WTC11 (cell line): Measurements from ENCODE around the gene MAU2. TPM values are rescaled to one million over a fixed set of nuclear protein-coding genes. Genes with fewer than 3 reads are reported as not detected.

Experiments
- ATAC-seq: fragments of 200-7000 bp; cut with Tn5 transposase; 2 replicates; pipeline ENCODE4 v1.10.0; 2021; ENCODE audit warnings: mild to moderate bottlenecking, moderate library complexity
- CTCF ChIA-PET: fragments of 300-600 bp; sonication (Branson Sonifier 250); formaldehyde crosslinking; loops from one replicate; lab custom pipeline; 2021; ENCODE audit warnings: antibody characterized with exemption; lab: Charles Lee
- POLR2A ChIA-PET: fragments of 350-600 bp; sonication (Branson Sonifier 250); formaldehyde crosslinking; loops from one replicate; lab custom pipeline; 2021; ENCODE audit warnings: antibody characterized with exemption; lab: Charles Lee
- DNase-seq: peaks from one replicate; pipeline ENCODE4 v3.0.0; 2021; ENCODE audit warnings: low spot score
- H3K27ac Mint-ChIP-seq: 2 replicates; pipeline ENCODE4 v1.8.0; 2021; ENCODE audit warnings: mixed read lengths
- H3K27me3 Mint-ChIP-seq: 2 replicates; pipeline ENCODE4 v1.8.0; 2021; ENCODE audit warnings: low read depth, mild to moderate bottlenecking, moderate library complexity, mixed read lengths
- H3K36me3 Mint-ChIP-seq: 2 replicates; pipeline ENCODE4 v1.8.0; 2021; ENCODE audit warnings: mixed read lengths
- H3K4me1 Mint-ChIP-seq: 2 replicates; pipeline ENCODE4 v1.8.0; 2022; ENCODE audit warnings: mixed read lengths
- H3K4me3 Mint-ChIP-seq: 2 replicates; pipeline ENCODE4 v1.8.0; 2021; ENCODE audit warnings: mild to moderate bottlenecking, moderate library complexity, mixed read lengths
- H3K9me3 Mint-ChIP-seq: 2 replicates; pipeline ENCODE4 v1.8.0; 2021; ENCODE audit warnings: mixed read lengths
- AFF4 ChIP-seq: sonication (generic); formaldehyde crosslinking; IDR thresholded peaks from 2 replicates; pipeline ENCODE4 v1.8.1; 2023; ENCODE audit warnings: mild to moderate bottlenecking, missing genetic modification reagents, borderline replicate concordance
- E2F4 ChIP-seq: sonication (generic); formaldehyde crosslinking; IDR thresholded peaks from 2 replicates; pipeline ENCODE4 v1.8.1; 2022; ENCODE audit warnings: low read depth, mild to moderate bottlenecking, moderate library complexity, missing genetic modification reagents, borderline replicate concordance
- E2F5 ChIP-seq: sonication (generic); formaldehyde crosslinking; IDR thresholded peaks from 2 replicates; pipeline ENCODE4 v1.8.1; 2022; ENCODE audit warnings: mild to moderate bottlenecking, moderate library complexity, missing genetic modification reagents
- FOXJ3 ChIP-seq: sonication (generic); formaldehyde crosslinking; IDR thresholded peaks from 2 replicates; pipeline ENCODE4 v1.9.0; 2021; ENCODE audit warnings: missing genetic modification reagents, mild to moderate bottlenecking, borderline replicate concordance
- FOXP4 ChIP-seq: sonication (generic); formaldehyde crosslinking; IDR thresholded peaks from 2 replicates; pipeline ENCODE4 v1.8.0; 2022; ENCODE audit warnings: mild to moderate bottlenecking, missing genetic modification reagents
- GRHL2 ChIP-seq: fragments of 250-450 bp; sonication (Bioruptor Pico); IDR thresholded peaks from 2 replicates; pipeline ENCODE4 v1.8.0; 2022; ENCODE audit warnings: mild to moderate bottlenecking, moderate library complexity; ENCODE audit not compliant: insufficient replicate concordance, severe bottlenecking
- GTF2I ChIP-seq: fragments of 250-450 bp; sonication (Bioruptor Pico); conservative IDR thresholded peaks from 2 replicates; pipeline ENCODE4 v1.4.0; 2021; ENCODE audit warnings: mild to moderate bottlenecking
- JUN ChIP-seq: sonication (generic); formaldehyde crosslinking; IDR thresholded peaks from 2 replicates; pipeline ENCODE4 v1.8.0; 2023; ENCODE audit warnings: mild to moderate bottlenecking, missing genetic modification reagents
- MXD4 ChIP-seq: fragments of 250-450 bp; sonication (Bioruptor Pico); IDR thresholded peaks from 2 replicates; pipeline ENCODE4 v1.8.0; 2021; ENCODE audit warnings: mild to moderate bottlenecking, moderate library complexity, borderline replicate concordance
- OVOL2 ChIP-seq: fragments of 250-450 bp; sonication (Bioruptor Pico); IDR thresholded peaks from 2 replicates; pipeline ENCODE4 v1.9.0; 2021; ENCODE audit warnings: mild to moderate bottlenecking, borderline replicate concordance
- PREB ChIP-seq: sonication (generic); formaldehyde crosslinking; IDR thresholded peaks from 2 replicates; pipeline ENCODE4 v1.8.1; 2022; ENCODE audit warnings: mild to moderate bottlenecking, missing genetic modification reagents, moderate library complexity, borderline replicate concordance
- RORB ChIP-seq: fragments of 250-450 bp; sonication (Bioruptor Pico); IDR thresholded peaks from 2 replicates; pipeline ENCODE4 v1.9.0; 2021; ENCODE audit warnings: mild to moderate bottlenecking
- SMAD4 ChIP-seq: sonication (generic); formaldehyde crosslinking; IDR thresholded peaks from 2 replicates; pipeline ENCODE4 v1.8.0; 2022; ENCODE audit warnings: mild to moderate bottlenecking, missing genetic modification reagents
- TCF7 ChIP-seq: sonication (generic); formaldehyde crosslinking; IDR thresholded peaks from 2 replicates; pipeline ENCODE4 v1.8.0; 2022; ENCODE audit warnings: mild to moderate bottlenecking, low read depth, missing genetic modification reagents, moderate library complexity
- TEAD4 ChIP-seq: sonication (generic); formaldehyde crosslinking; IDR thresholded peaks from 2 replicates; pipeline ENCODE4 v1.8.0; 2022; ENCODE audit warnings: mild to moderate bottlenecking, missing genetic modification reagents
- ZNF263 ChIP-seq: sonication (generic); formaldehyde crosslinking; IDR thresholded peaks from 2 replicates; pipeline ENCODE4 v1.8.1; 2022; ENCODE audit warnings: low read depth, mild to moderate bottlenecking, moderate library complexity, missing genetic modification reagents
- total RNA-seq: library from RNA; stranded (reverse); gene quantifications from 3 replicates; pipeline ENCODE4 v1.2.3, GENCODE V29; 2021
- TF ChIP-seq, protein P1 (sequence below): fragments of 250-450 bp; sonication (Bioruptor Pico); IDR thresholded peaks from 2 replicates; pipeline ENCODE4 v1.9.0; 2021; ENCODE audit warnings: moderate library complexity, mild to moderate bottlenecking, inconsistent platforms, borderline replicate concordance
- TF ChIP-seq, protein P2 (sequence below): sonication (generic); formaldehyde crosslinking; IDR thresholded peaks from 2 replicates; pipeline ENCODE4 v1.8.0; 2023; ENCODE audit warnings: missing genetic modification reagents, mild to moderate bottlenecking, borderline replicate concordance

The MAU2 gene
- total RNA-seq, 1 experiment from 2014 or later = 56.8 TPM

DNA sequence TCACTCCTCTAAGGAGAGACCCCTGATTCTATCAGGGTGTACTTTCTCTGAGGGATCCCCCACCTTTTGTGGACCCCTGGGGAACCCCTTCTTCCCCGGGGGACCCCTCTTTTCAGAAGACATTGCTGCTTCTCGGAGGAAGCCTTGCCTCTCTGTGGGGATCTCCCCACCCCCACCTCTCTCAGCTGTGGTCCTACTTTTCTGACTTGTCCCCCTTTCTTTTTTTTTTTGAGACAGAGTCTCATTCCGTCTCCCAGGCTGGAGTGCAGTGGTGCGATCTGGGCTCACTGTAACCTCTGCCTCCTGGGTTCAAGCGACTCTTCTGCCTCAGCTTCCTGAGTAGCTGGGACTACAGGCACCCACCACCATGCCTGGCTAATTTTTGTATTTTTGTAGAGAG, 66.5 kb downstream of the MAU2 start (continued):
- no peak for TF ChIP-seq PREB (CRISPR knock-in tag)
- TF ChIP-seq TEAD4 (CRISPR knock-in tag) = no peak
- TF ChIP-seq JUN = no peak
- no peak for TF ChIP-seq GTF2I (CRISPR knock-in tag)

GRCh38 chr19:19388568-19389555, 68.2 kb downstream of the MAU2 start:
- Mint-ChIP-seq H3K36me3 (0 out of 2 replicates have a peak, but pooled peaks cover 3% of the 10 kb centered on the region), H3K4me3 (peak overlapping the region; percentile 83; the same call in 1 of the 2 replicates), H3K9me3 (no peaks in the 10 kb centered on the region), H3K4me1 (peaks cover 42% of the 10 kb centered on the region), H3K27me3 (peaks cover 6% of the 10 kb centered on the region), H3K27ac (peak overlapping the region; percentile 85)
- ATAC-seq (no peak), DNase-seq (no peak)
- ChIA-PET CTCF (interaction anchor here (1.6 kb wide), 1 partner anchor 22 kb away, joined by 3 read pairs; no protein-coding TSS in a partner anchor), POLR2A (interaction anchor here (0.7 kb wide), 1 partner anchor 17 kb away, joined by 3 read pairs; the partner anchor contains the start of gene GATAD2A)
- TF ChIP-seq GRHL2 (CRISPR knock-in tag) = no peak
- no peak for TF ChIP-seq TCF7 (CRISPR knock-in tag)
- TF ChIP-seq SMAD4 (CRISPR knock-in tag) = no peak
- TF ChIP-seq E2F5 (CRISPR knock-in tag) = no peak
- TF ChIP-seq AFF4 (CRISPR knock-in tag) = no peak
- no peak for TF ChIP-seq E2F4 (CRISPR knock-in tag)
- TF ChIP-seq MXD4 (CRISPR knock-in tag) = no peak
- TF ChIP-seq RORB (CRISPR knock-in tag) = no peak
- TF ChIP-seq, protein P1, sequence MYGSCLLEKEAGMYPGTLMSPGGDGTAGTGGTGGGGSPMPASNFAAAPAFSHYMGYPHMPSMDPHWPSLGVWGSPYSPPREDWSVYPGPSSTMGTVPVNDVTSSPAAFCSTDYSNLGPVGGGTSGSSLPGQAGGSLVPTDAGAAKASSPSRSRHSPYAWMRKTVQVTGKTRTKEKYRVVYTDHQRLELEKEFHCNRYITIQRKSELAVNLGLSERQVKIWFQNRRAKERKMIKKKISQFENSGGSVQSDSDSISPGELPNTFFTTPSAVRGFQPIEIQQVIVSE (CRISPR knock-in tag) = no peak
- TF ChIP-seq FOXP4 = no peak
- no peak for TF ChIP-seq ZNF263 (CRISPR knock-in tag)
- no peak for TF ChIP-seq FOXJ3 (CRISPR knock-in tag)
- TF ChIP-seq, protein P2, sequence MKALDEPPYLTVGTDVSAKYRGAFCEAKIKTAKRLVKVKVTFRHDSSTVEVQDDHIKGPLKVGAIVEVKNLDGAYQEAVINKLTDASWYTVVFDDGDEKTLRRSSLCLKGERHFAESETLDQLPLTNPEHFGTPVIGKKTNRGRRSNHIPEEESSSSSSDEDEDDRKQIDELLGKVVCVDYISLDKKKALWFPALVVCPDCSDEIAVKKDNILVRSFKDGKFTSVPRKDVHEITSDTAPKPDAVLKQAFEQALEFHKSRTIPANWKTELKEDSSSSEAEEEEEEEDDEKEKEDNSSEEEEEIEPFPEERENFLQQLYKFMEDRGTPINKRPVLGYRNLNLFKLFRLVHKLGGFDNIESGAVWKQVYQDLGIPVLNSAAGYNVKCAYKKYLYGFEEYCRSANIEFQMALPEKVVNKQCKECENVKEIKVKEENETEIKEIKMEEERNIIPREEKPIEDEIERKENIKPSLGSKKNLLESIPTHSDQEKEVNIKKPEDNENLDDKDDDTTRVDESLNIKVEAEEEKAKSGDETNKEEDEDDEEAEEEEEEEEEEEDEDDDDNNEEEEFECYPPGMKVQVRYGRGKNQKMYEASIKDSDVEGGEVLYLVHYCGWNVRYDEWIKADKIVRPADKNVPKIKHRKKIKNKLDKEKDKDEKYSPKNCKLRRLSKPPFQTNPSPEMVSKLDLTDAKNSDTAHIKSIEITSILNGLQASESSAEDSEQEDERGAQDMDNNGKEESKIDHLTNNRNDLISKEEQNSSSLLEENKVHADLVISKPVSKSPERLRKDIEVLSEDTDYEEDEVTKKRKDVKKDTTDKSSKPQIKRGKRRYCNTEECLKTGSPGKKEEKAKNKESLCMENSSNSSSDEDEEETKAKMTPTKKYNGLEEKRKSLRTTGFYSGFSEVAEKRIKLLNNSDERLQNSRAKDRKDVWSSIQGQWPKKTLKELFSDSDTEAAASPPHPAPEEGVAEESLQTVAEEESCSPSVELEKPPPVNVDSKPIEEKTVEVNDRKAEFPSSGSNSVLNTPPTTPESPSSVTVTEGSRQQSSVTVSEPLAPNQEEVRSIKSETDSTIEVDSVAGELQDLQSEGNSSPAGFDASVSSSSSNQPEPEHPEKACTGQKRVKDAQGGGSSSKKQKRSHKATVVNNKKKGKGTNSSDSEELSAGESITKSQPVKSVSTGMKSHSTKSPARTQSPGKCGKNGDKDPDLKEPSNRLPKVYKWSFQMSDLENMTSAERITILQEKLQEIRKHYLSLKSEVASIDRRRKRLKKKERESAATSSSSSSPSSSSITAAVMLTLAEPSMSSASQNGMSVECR (CRISPR knock-in tag) = no peak
- no peak for TF ChIP-seq OVOL2
